Measurements from ENCODE around the gene SMCO4. TPM values are rescaled to one million over a fixed set of nuclear protein-coding genes. Genes with fewer than 3 reads are reported as not detected.
"Not testable (repeated sequence)": the region's sequence is repeated elsewhere in the genome, so short reads cannot be mapped to it uniquely, and the experiment has no call there.

SMCO4 gene, protein sequence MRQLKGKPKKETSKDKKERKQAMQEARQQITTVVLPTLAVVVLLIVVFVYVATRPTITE
- total RNA-seq (32.2 TPM), polyA plus RNA-seq (41.3 TPM)
- long read RNA-seq, donor 1, result 0 reads
- long read RNA-seq, donor 2, result 0 reads
- long read RNA-seq, donor 3, transcript SMCO4-201 (3 exons, 1,104 nt), result major isoform, 13 of 15 reads
- long read RNA-seq, donor 3, partial matches to known transcripts, result 0 of 15 reads
- long read RNA-seq, donor 3, other reads (novel, unspliced or antisense), result 0 of 15 reads
- long read RNA-seq, donor 4, partial matches to known transcripts, result 0 of 4 reads
- long read RNA-seq, donor 4, other reads (novel, unspliced or antisense), result 0 of 4 reads
- long read RNA-seq, donor 5, transcript SMCO4-201 (3 exons, 1,104 nt), result major isoform, 7 of 8 reads
- long read RNA-seq, donor 5, partial matches to known transcripts, result 0 of 8 reads
- long read RNA-seq, donor 5, other reads (novel, unspliced or antisense), result 0 of 8 reads
- long read RNA-seq, donor 6, transcript SMCO4-201 (3 exons, 1,104 nt), result major isoform, 5 of 45 reads
- long read RNA-seq, donor 6, partial matches to known transcripts, result 40 of 45 reads
- long read RNA-seq, donor 6, other reads (novel, unspliced or antisense), result 0 of 45 reads
- long read RNA-seq, donor 7, transcript SMCO4-201 (3 exons, 1,104 nt), result major isoform, 13 of 13 reads
- long read RNA-seq, donor 7, partial matches to known transcripts, result 0 of 13 reads
- long read RNA-seq, donor 7, other reads (novel, unspliced or antisense), result 0 of 13 reads
- long read RNA-seq, donor 8, transcript SMCO4-201 (3 exons, 1,104 nt), result major isoform, 6 of 6 reads
- long read RNA-seq, donor 8, partial matches to known transcripts, result 0 of 6 reads
- long read RNA-seq, donor 8, other reads (novel, unspliced or antisense), result 0 of 6 reads
- long read RNA-seq, donor 9, transcript SMCO4-201 (3 exons, 1,104 nt), result major isoform, 11 of 13 reads
- long read RNA-seq, donor 9, partial matches to known transcripts, result 0 of 13 reads
- long read RNA-seq, donor 9, other reads (novel, unspliced or antisense), result 0 of 13 reads
- long read RNA-seq, donor 10, transcript SMCO4-201 (3 exons, 1,104 nt), result major isoform, 7 of 7 reads
- long read RNA-seq, donor 10, partial matches to known transcripts, result 0 of 7 reads
- long read RNA-seq, donor 10, other reads (novel, unspliced or antisense), result 0 of 7 reads

GRCh38 chr11:93543292-93543977 lies at the start of gene SMCO4:
Gene SMCO4, minus strand, starts transcription at chr11:93543391. Its CDS starts 64,202 bp downstream, at chr11:93479189.
- Histone ChIP-seq H3K36me3 (ENCODE audit: control insufficient read depth in 2 of 2, insufficient read depth in 2 of 2, low read length in 1 of 2) (no peaks in the 10 kb centered on the region), H3K9me3 (ENCODE audit: control insufficient read depth in 2 of 2, insufficient read depth in 1 of 2, low read length in 1 of 2) (no peaks in the 10 kb centered on the region), H3K4me1 (ENCODE audit: control insufficient read depth in 2 of 2, insufficient read depth in 2 of 2, low read length in 2 of 2) (peaks cover 4 to 26% of the 10 kb centered on the region in 2 donors), H3K4me3 (ENCODE audit: low read length in 2 of 2) (peak within 1 kb of the TSS; percentile 66 to 73), H3K27ac (ENCODE audit: low read depth in 1 of 2, low read length in 1 of 2) (peak within 1 kb of the TSS; percentile 39 to 64), H3K27me3 (ENCODE audit: control insufficient read depth in 2 of 2, insufficient read depth in 1 of 2, low read length in 1 of 2) (no peaks in the 10 kb centered on the region)
- 7% methylated on average over 59 of the region's 59 CpGs for WGBS
- DNase-seq (ENCODE audit: low read depth in 6 of 9, low spot score in 9 of 9), result peak in 7 of 9 donors; percentile 47 to 83 (median 56)

GRCh38 chr11:93591247-93591898 lies 48.2 kb upstream of the SMCO4 start:
- Histone ChIP-seq H3K27ac (ENCODE audit: low read depth in 1 of 2, low read length in 1 of 2) (no peak overlapping the region), H3K4me3 (ENCODE audit: low read length in 2 of 2) (no peak overlapping the region), H3K4me1 (ENCODE audit: control insufficient read depth in 2 of 2, insufficient read depth in 2 of 2, low read length in 2 of 2) (no peaks in the 10 kb centered on the region), H3K27me3 (ENCODE audit: control insufficient read depth in 2 of 2, insufficient read depth in 1 of 2, low read length in 1 of 2) (peaks cover 0 to 3% of the 10 kb centered on the region in 2 donors), H3K9me3 (ENCODE audit: control insufficient read depth in 2 of 2, insufficient read depth in 1 of 2, low read length in 1 of 2) (no peaks in the 10 kb centered on the region), H3K36me3 (ENCODE audit: control insufficient read depth in 2 of 2, insufficient read depth in 2 of 2, low read length in 1 of 2) (no peaks in the 10 kb centered on the region)
- WGBS, result 94% methylated on average over 6 of the region's 6 CpGs
- no peak for DNase-seq (ENCODE audit: low read depth in 6 of 9, low spot score in 9 of 9)

DNA sequence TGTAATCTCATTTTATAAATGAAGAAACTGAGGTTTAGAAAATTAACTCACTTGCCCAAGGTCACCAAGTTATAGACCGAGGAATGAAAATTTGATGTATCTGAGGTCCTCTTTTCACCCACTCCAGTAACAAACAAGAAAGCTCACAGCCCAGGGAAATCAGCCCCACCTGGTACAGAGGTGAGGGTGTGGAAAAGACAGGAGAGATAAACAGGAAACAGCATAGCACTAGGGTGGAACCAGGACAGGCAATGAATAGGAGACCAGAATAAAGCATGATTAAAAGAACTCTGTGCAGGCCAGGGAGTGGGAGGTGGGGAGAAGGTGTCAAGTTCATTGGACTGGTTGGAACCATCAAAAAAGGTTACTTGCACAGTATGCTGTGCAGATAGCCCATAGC lies 46.2 kb upstream of the SMCO4 start:
- peaks cover 0 to 3% of the 10 kb centered on the region in 2 donors for H3K27me3 ChIP-seq (ENCODE audit: control insufficient read depth in 2 of 2, insufficient read depth in 1 of 2, low read length in 1 of 2)
- WGBS, result 99% methylated on average over 1 of the region's 1 CpG
- no peak overlapping the region for H3K4me3 ChIP-seq (ENCODE audit: low read length in 2 of 2)
- H3K36me3 ChIP-seq (ENCODE audit: control insufficient read depth in 2 of 2, insufficient read depth in 2 of 2, low read length in 1 of 2), result no peaks in the 10 kb centered on the region
- no peaks in the 10 kb centered on the region for H3K4me1 ChIP-seq (ENCODE audit: control insufficient read depth in 2 of 2, insufficient read depth in 2 of 2, low read length in 2 of 2)
- H3K27ac ChIP-seq (ENCODE audit: low read depth in 1 of 2, low read length in 1 of 2), result no peak overlapping the region
- DNase-seq (ENCODE audit: low read depth in 6 of 9, low spot score in 9 of 9), result no peak
- H3K9me3 ChIP-seq (ENCODE audit: control insufficient read depth in 2 of 2, insufficient read depth in 1 of 2, low read length in 1 of 2), result no peaks in the 10 kb centered on the region

- Histone ChIP-seq H3K4me1 (ENCODE audit: control insufficient read depth in 2 of 2, insufficient read depth in 2 of 2, low read length in 2 of 2) (no peaks in the 10 kb centered on the region), H3K36me3 (ENCODE audit: control insufficient read depth in 2 of 2, insufficient read depth in 2 of 2, low read length in 1 of 2) (no peaks in the 10 kb centered on the region), H3K27me3 (ENCODE audit: control insufficient read depth in 2 of 2, insufficient read depth in 1 of 2, low read length in 1 of 2) (peaks cover 0 to 3% of the 10 kb centered on the region in 2 donors), H3K4me3 (ENCODE audit: low read length in 2 of 2) (no peak overlapping the region), H3K27ac (ENCODE audit: low read depth in 1 of 2, low read length in 1 of 2) (no peak overlapping the region), H3K9me3 (ENCODE audit: control insufficient read depth in 2 of 2, insufficient read depth in 1 of 2, low read length in 1 of 2) (no peaks in the 10 kb centered on the region)
- WGBS, result 94% methylated on average over 8 of the region's 8 CpGs
- DNase-seq (ENCODE audit: low read depth in 6 of 9, low spot score in 9 of 9), result no peak
Observed at GRCh38 chr11:93587858-93588581, 44.8 kb upstream of the SMCO4 start.

- H3K27ac ChIP-seq (ENCODE audit: low read depth in 1 of 2, low read length in 1 of 2); H3K36me3 ChIP-seq (ENCODE audit: control insufficient read depth in 2 of 2, insufficient read depth in 2 of 2, low read length in 1 of 2): not testable (repeated sequence)
Observed at GRCh38 chr11:93587425-93587824, 44.2 kb upstream of the SMCO4 start.

DNA sequence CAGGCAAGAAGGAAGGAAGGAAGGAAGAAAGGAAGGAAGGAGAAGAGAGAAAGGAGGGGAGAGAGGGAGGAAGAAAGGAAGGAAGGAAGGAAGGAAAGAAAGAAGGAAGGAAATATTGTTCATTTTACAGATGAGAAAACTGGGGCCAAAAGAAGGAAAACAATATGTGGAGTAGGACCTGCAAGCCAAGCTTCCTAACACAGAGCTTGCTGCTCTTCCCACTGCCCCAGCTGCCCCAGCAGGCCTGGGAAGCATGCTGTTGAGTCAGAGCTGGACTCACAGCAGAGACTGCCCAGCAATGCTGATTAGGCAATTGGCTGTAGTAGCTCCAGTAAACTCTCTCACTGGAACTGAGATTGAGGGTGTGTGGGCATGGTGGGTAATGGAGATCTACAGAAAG lies 42.6 kb upstream of the SMCO4 start:
- Histone ChIP-seq H3K27me3 (ENCODE audit: control insufficient read depth in 2 of 2, insufficient read depth in 1 of 2, low read length in 1 of 2) (peaks cover 0 to 3% of the 10 kb centered on the region in 2 donors), H3K4me1 (ENCODE audit: control insufficient read depth in 2 of 2, insufficient read depth in 2 of 2, low read length in 2 of 2) (no peaks in the 10 kb centered on the region), H3K4me3 (ENCODE audit: low read length in 2 of 2) (no peak overlapping the region), H3K27ac (ENCODE audit: low read depth in 1 of 2, low read length in 1 of 2) (no peak overlapping the region), H3K36me3 (ENCODE audit: control insufficient read depth in 2 of 2, insufficient read depth in 2 of 2, low read length in 1 of 2) (no peaks in the 10 kb centered on the region), H3K9me3 (ENCODE audit: control insufficient read depth in 2 of 2, insufficient read depth in 1 of 2, low read length in 1 of 2) (no peaks in the 10 kb centered on the region)
- DNase-seq (ENCODE audit: low read depth in 6 of 9, low spot score in 9 of 9), result no peak

More at GRCh38 chr11:93587425-93587824, 44.2 kb upstream of the SMCO4 start:
- H3K4me1 ChIP-seq (ENCODE audit: control insufficient read depth in 2 of 2, insufficient read depth in 2 of 2, low read length in 2 of 2); H3K4me3 ChIP-seq (ENCODE audit: low read length in 2 of 2); H3K27me3 ChIP-seq (ENCODE audit: control insufficient read depth in 2 of 2, insufficient read depth in 1 of 2, low read length in 1 of 2); DNase-seq (ENCODE audit: low read depth in 6 of 9, low spot score in 9 of 9); H3K9me3 ChIP-seq (ENCODE audit: control insufficient read depth in 2 of 2, insufficient read depth in 1 of 2, low read length in 1 of 2): not testable (repeated sequence)
- 98% methylated on average over 1 of the region's 1 CpG for WGBS

GRCh38 chr11:93583490-93583889 lies 40.3 kb upstream of the SMCO4 start:
- no peaks in the 10 kb centered on the region for H3K4me1 ChIP-seq (ENCODE audit: control insufficient read depth in 2 of 2, insufficient read depth in 2 of 2, low read length in 2 of 2)
- H3K36me3 ChIP-seq (ENCODE audit: control insufficient read depth in 2 of 2, insufficient read depth in 2 of 2, low read length in 1 of 2), result no peaks in the 10 kb centered on the region
- H3K27ac ChIP-seq (ENCODE audit: low read depth in 1 of 2, low read length in 1 of 2), result no peak overlapping the region
- no peaks in the 10 kb centered on the region for H3K9me3 ChIP-seq (ENCODE audit: control insufficient read depth in 2 of 2, insufficient read depth in 1 of 2, low read length in 1 of 2)
- no peak overlapping the region for H3K4me3 ChIP-seq (ENCODE audit: low read length in 2 of 2)
- peaks cover 0 to 3% of the 10 kb centered on the region in 2 donors for H3K27me3 ChIP-seq (ENCODE audit: control insufficient read depth in 2 of 2, insufficient read depth in 1 of 2, low read length in 1 of 2)
- no peak for DNase-seq (ENCODE audit: low read depth in 6 of 9, low spot score in 9 of 9)
